HEK293 (cell line): ENCODE data around the gene PCDH18.

Experiments
- CTCF ChIA-PET: fragments of 350-600 bp; formaldehyde crosslinking; extraction: SDS; loops from one replicate; lab custom pipeline; 2021; ENCODE audit warnings: antibody characterized with exemption; lab: Yijun Ruan, JAX
- POLR2A ChIA-PET: fragments of 300-600 bp; formaldehyde crosslinking; extraction: SDS; loops from one replicate; lab custom pipeline; 2020; ENCODE audit warnings: antibody characterized with exemption, inconsistent platforms; lab: Yijun Ruan, JAX
- H3K27ac ChIP-seq: fragments of 200-500 bp; sonication (Bioruptor generic); 2 replicates; pipeline ENCODE4 v1.5.1; 2014; ENCODE audit warnings: low read depth, low read length, control low read depth, inconsistent platforms; ENCODE audit errors: extremely low read depth
- H3K36me3 ChIP-seq, 2 experiments: fragments of 200-500 bp in 1 of 2; sonication (Bioruptor generic) in 1 of 2; 1 replicate in 1 of 2; 2 replicates in 1 of 2; pipeline ENCODE4 v1.5.1; 2014 to 2017; ENCODE audit warnings: inconsistent platforms in 2 of 2, low read length in 2 of 2; ENCODE audit not compliant: control insufficient read depth in 2 of 2, insufficient read depth in 1 of 2
- H3K4me1 ChIP-seq: fragments of 200-500 bp; sonication (Bioruptor generic); 2 replicates; pipeline ENCODE4 v1.5.1; 2014; ENCODE audit warnings: mild to moderate bottlenecking, low read length, inconsistent platforms; ENCODE audit not compliant: control insufficient read depth, insufficient read depth
- H3K4me3 ChIP-seq: 2 replicates; pipeline ENCODE4 v1.5.1; 2011; ENCODE audit warnings: low read depth, mild to moderate bottlenecking, control low read depth, low read length, moderate library complexity
- H3K9me3 ChIP-seq: fragments of 200-500 bp; sonication (Bioruptor generic); 2 replicates; pipeline ENCODE4 v1.5.1; 2014; ENCODE audit warnings: low read depth, low read length, inconsistent platforms; ENCODE audit not compliant: control insufficient read depth, insufficient read depth
- BCL11B ChIP-seq: fragments of 450-650 bp; formaldehyde crosslinking; IDR thresholded peaks from 2 replicates; pipeline ENCODE4 v1.5.1; 2016; ENCODE audit warnings: low read depth, missing biosample characterization, missing genetic modification characterization
- FEZF1 ChIP-seq: fragments of 450-650 bp; formaldehyde crosslinking; IDR thresholded peaks from 2 replicates; pipeline ENCODE4 v1.5.1; 2016; ENCODE audit warnings: missing biosample characterization, missing genetic modification characterization
- GLI2 ChIP-seq: fragments of 450-650 bp; formaldehyde crosslinking; IDR thresholded peaks from 2 replicates; pipeline ENCODE4; 2017; ENCODE audit warnings: missing biosample characterization, missing genetic modification characterization, low read depth, borderline replicate concordance
- GLI4 ChIP-seq: fragments of 450-650 bp; formaldehyde crosslinking; IDR thresholded peaks from 2 replicates; pipeline ENCODE4 v1.5.1; 2016; ENCODE audit warnings: missing biosample characterization, missing genetic modification characterization
- GLIS2 ChIP-seq: fragments of 450-650 bp; formaldehyde crosslinking; IDR thresholded peaks from 2 replicates; pipeline ENCODE4 v1.5.1; 2016; ENCODE audit warnings: missing biosample characterization, missing genetic modification characterization
- IKZF3 ChIP-seq: fragments of 450-650 bp; IDR thresholded peaks from 2 replicates; pipeline ENCODE4 v1.5.0; 2018; ENCODE audit warnings: missing biosample characterization, mild to moderate bottlenecking, missing genetic modification characterization, moderate library complexity
- KLF10 ChIP-seq: fragments of 450-650 bp; IDR thresholded peaks from 2 replicates; pipeline ENCODE4 v1.5.1; 2018; ENCODE audit warnings: missing biosample characterization, mild to moderate bottlenecking, missing genetic modification characterization
- KLF8 ChIP-seq: fragments of 450-650 bp; formaldehyde crosslinking; IDR thresholded peaks from 2 replicates; pipeline ENCODE4 v1.5.1; 2016; ENCODE audit warnings: missing biosample characterization, missing genetic modification characterization
- OSR2 ChIP-seq: fragments of 450-650 bp; formaldehyde crosslinking; IDR thresholded peaks from 2 replicates; pipeline ENCODE4 v1.5.1; 2016; ENCODE audit warnings: missing biosample characterization, missing genetic modification characterization
- SETDB1 ChIP-seq: IDR thresholded peaks from one replicate; pipeline ENCODE4 v1.6.1; 2017; ENCODE audit warnings: mild to moderate bottlenecking, low read length, moderate library complexity, mixed read lengths; ENCODE audit not compliant: insufficient read length
- TRIM28 ChIP-seq: IDR thresholded peaks from 2 replicates; pipeline ENCODE4 v1.6.1; 2011; ENCODE audit warnings: low read length, control low read depth, borderline replicate concordance
- ZBTB1 ChIP-seq: fragments of 450-650 bp; formaldehyde crosslinking; IDR thresholded peaks from 2 replicates; pipeline ENCODE4 v1.5.1; 2016; ENCODE audit warnings: missing biosample characterization, missing genetic modification characterization
- ZBTB44 ChIP-seq: fragments of 450-650 bp; IDR thresholded peaks from 2 replicates; pipeline ENCODE4 v1.5.1; 2018; ENCODE audit warnings: missing biosample characterization, mild to moderate bottlenecking, missing genetic modification characterization
- ZNF10 ChIP-seq: fragments of 450-650 bp; formaldehyde crosslinking; IDR thresholded peaks from 2 replicates; pipeline ENCODE4 v1.5.1; 2017; ENCODE audit warnings: missing biosample characterization, missing genetic modification characterization
- ZNF121 ChIP-seq: fragments of 450-650 bp; formaldehyde crosslinking; IDR thresholded peaks from 2 replicates; pipeline ENCODE4 v1.5.1; 2016; ENCODE audit warnings: missing biosample characterization, missing genetic modification characterization
- ZNF138 ChIP-seq: fragments of 450-650 bp; formaldehyde crosslinking; IDR thresholded peaks from 2 replicates; pipeline ENCODE4 v1.5.1; 2016; ENCODE audit warnings: missing biosample characterization, missing genetic modification characterization, borderline replicate concordance
- ZNF157 ChIP-seq: fragments of 450-650 bp; formaldehyde crosslinking; IDR thresholded peaks from 2 replicates; pipeline ENCODE4 v1.5.1; 2016; ENCODE audit warnings: missing biosample characterization, missing genetic modification characterization
- ZNF404 ChIP-seq: fragments of 450-650 bp; formaldehyde crosslinking; IDR thresholded peaks from 2 replicates; pipeline ENCODE4 v1.5.1; 2017; ENCODE audit warnings: missing biosample characterization, missing genetic modification characterization
- ZNF501 ChIP-seq: fragments of 450-650 bp; formaldehyde crosslinking; IDR thresholded peaks from 2 replicates; pipeline ENCODE4 v1.5.1; 2016; ENCODE audit warnings: missing biosample characterization, missing genetic modification characterization
- ZNF530 ChIP-seq: fragments of 450-650 bp; formaldehyde crosslinking; IDR thresholded peaks from 2 replicates; pipeline ENCODE4 v1.5.1; 2016; ENCODE audit warnings: low read depth, missing biosample characterization, missing genetic modification characterization
- ZNF600 ChIP-seq: fragments of 450-650 bp; formaldehyde crosslinking; IDR thresholded peaks from 2 replicates; pipeline ENCODE4 v1.5.1; 2016; ENCODE audit warnings: missing biosample characterization, missing genetic modification characterization
- ZNF645 ChIP-seq: fragments of 450-650 bp; formaldehyde crosslinking; IDR thresholded peaks from 2 replicates; pipeline ENCODE4; 2016; ENCODE audit warnings: missing biosample characterization, missing genetic modification characterization
- ZNF654 ChIP-seq: fragments of 450-650 bp; formaldehyde crosslinking; IDR thresholded peaks from 2 replicates; pipeline ENCODE4 v1.5.1; 2016; ENCODE audit warnings: low read depth, missing biosample characterization, missing genetic modification characterization
- ZNF670 ChIP-seq: fragments of 450-650 bp; formaldehyde crosslinking; IDR thresholded peaks from 2 replicates; pipeline ENCODE4 v1.5.1; 2016; ENCODE audit warnings: missing biosample characterization, missing genetic modification characterization, low read depth
- ZNF677 ChIP-seq: fragments of 450-650 bp; IDR thresholded peaks from 2 replicates; pipeline ENCODE4 v1.5.0; 2018; ENCODE audit warnings: missing biosample characterization, mild to moderate bottlenecking, missing genetic modification characterization, moderate library complexity
- ZNF701 ChIP-seq: fragments of 450-650 bp; formaldehyde crosslinking; IDR thresholded peaks from 2 replicates; pipeline ENCODE4 v1.5.1; 2016; ENCODE audit warnings: missing biosample characterization, missing genetic modification characterization
- ZNF768 ChIP-seq: fragments of 450-650 bp; formaldehyde crosslinking; IDR thresholded peaks from 2 replicates; pipeline ENCODE4 v1.5.1; 2018; ENCODE audit warnings: missing biosample characterization, mild to moderate bottlenecking, missing genetic modification characterization
- ZNF792 ChIP-seq: fragments of 450-650 bp; formaldehyde crosslinking; IDR thresholded peaks from 2 replicates; pipeline ENCODE4 v1.5.1; 2016; ENCODE audit warnings: missing biosample characterization, missing genetic modification characterization
- TF ChIP-seq, protein P1 (sequence below): fragments of 450-650 bp; formaldehyde crosslinking; IDR thresholded peaks from 2 replicates; pipeline ENCODE4 v1.5.1; 2016; ENCODE audit warnings: missing biosample characterization, missing genetic modification characterization, low read depth
- TF ChIP-seq, protein P2 (sequence below): fragments of 450-650 bp; formaldehyde crosslinking; IDR thresholded peaks from 2 replicates; pipeline ENCODE4 v1.5.1; 2016; ENCODE audit warnings: missing biosample characterization, missing genetic modification characterization

The PCDH18 gene

GRCh38 chr4:137529432-137529831 lies 2.9 kb downstream of the PCDH18 start:
- Histone ChIP-seq H3K36me3 (peaks cover 3 to 25% of the 10 kb centered on the region in 2 experiments; a peak in 2 of 3 replicates), H3K27ac (no peak overlapping the region), H3K4me1 (peaks cover 4% of the 10 kb centered on the region), H3K9me3 (no peaks in the 10 kb centered on the region), H3K4me3 (no peak overlapping the region)
- ChIA-PET POLR2A (no interaction called here), CTCF (no interaction called here)
- TF ChIP-seq ZNF792 (tag by site-specific recombination) (no peak), ZNF501 (tag by site-specific recombination) (no peak), GLI4 (tag by site-specific recombination) (no peak), ZNF670 (no peak), ZNF677 (tag by site-specific recombination) (no peak), ZNF768 (tag by site-specific recombination) (no peak), ZBTB1 (no peak), ZNF121 (tag by site-specific recombination) (no peak), KLF10 (tag by site-specific recombination) (no peak), SETDB1 (no peak), IKZF3 (tag by site-specific recombination) (no peak), ZBTB44 (tag by site-specific recombination) (no peak), ZNF404 (tag by site-specific recombination) (no peak), ZNF10 (tag by site-specific recombination) (no peak), OSR2 (tag by site-specific recombination) (no peak), TRIM28 (no peak), ZNF701 (tag by site-specific recombination) (no peak)
- TF ChIP-seq, protein P1, sequence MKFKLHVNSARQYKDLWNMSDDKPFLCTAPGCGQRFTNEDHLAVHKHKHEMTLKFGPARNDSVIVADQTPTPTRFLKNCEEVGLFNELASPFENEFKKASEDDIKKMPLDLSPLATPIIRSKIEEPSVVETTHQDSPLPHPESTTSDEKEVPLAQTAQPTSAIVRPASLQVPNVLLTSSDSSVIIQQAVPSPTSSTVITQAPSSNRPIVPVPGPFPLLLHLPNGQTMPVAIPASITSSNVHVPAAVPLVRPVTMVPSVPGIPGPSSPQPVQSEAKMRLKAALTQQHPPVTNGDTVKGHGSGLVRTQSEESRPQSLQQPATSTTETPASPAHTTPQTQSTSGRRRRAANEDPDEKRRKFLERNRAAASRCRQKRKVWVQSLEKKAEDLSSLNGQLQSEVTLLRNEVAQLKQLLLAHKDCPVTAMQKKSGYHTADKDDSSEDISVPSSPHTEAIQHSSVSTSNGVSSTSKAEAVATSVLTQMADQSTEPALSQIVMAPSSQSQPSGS (tag by site-specific recombination) = no peak
- TF ChIP-seq, protein P2, sequence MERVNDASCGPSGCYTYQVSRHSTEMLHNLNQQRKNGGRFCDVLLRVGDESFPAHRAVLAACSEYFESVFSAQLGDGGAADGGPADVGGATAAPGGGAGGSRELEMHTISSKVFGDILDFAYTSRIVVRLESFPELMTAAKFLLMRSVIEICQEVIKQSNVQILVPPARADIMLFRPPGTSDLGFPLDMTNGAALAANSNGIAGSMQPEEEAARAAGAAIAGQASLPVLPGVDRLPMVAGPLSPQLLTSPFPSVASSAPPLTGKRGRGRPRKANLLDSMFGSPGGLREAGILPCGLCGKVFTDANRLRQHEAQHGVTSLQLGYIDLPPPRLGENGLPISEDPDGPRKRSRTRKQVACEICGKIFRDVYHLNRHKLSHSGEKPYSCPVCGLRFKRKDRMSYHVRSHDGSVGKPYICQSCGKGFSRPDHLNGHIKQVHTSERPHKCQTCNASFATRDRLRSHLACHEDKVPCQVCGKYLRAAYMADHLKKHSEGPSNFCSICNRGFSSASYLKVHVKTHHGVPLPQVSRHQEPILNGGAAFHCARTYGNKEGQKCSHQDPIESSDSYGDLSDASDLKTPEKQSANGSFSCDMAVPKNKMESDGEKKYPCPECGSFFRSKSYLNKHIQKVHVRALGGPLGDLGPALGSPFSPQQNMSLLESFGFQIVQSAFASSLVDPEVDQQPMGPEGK (tag by site-specific recombination) = no peak

- no peak overlapping the region for H3K27ac ChIP-seq
- H3K4me3 ChIP-seq = no peak overlapping the region
- no peaks in the 10 kb centered on the region for H3K9me3 ChIP-seq
- H3K4me1 ChIP-seq = peaks cover 4% of the 10 kb centered on the region
- POLR2A ChIA-PET = no interaction called here
- H3K36me3 ChIP-seq = peaks cover 3 to 29% of the 10 kb centered on the region in 2 experiments; a peak in 2 of 3 replicates
- CTCF ChIA-PET = interaction anchor here (1.1 kb wide), 1 partner anchor 80 kb away, joined by 3 read pairs; no protein-coding TSS in a partner anchor
- TF ChIP-seq ZNF600 (no peak), GLI2 (tag by site-specific recombination) (no peak), ZNF645 (no peak), ZNF654 (no peak), BCL11B (tag by site-specific recombination) (no peak), FEZF1 (tag by site-specific recombination) (no peak), ZNF157 (no peak), GLIS2 (tag by site-specific recombination) (no peak), ZNF530 (tag by site-specific recombination) (no peak), KLF8 (tag by site-specific recombination) (no peak), ZNF138 (no peak), ZNF768 (tag by site-specific recombination) (no peak)
- TF ChIP-seq, protein P2 (tag by site-specific recombination) = no peak
These were observed 3.6 kb downstream of the PCDH18 start for GRCh38 chr4:137528673-137529072.
